Activated CD4-positive, CD25-positive, alpha-beta regulatory T cell (primary cell): ENCODE results near the gene TANC1.

Experiments used
- DNase-seq, 4 experiments: peaks; one replicate each; lab custom pipeline; 2025; lab: John Stamatoyannopoulos, UW

TANC1 gene

GRCh38 chr2:158968396-158969161, at the start of gene TANC1:
TSS of gene TANC1 (plus strand) at chr2:158968640. CDS start at chr2:159065911, 97,271 bp downstream.
- no peak for DNase-seq

DNA sequence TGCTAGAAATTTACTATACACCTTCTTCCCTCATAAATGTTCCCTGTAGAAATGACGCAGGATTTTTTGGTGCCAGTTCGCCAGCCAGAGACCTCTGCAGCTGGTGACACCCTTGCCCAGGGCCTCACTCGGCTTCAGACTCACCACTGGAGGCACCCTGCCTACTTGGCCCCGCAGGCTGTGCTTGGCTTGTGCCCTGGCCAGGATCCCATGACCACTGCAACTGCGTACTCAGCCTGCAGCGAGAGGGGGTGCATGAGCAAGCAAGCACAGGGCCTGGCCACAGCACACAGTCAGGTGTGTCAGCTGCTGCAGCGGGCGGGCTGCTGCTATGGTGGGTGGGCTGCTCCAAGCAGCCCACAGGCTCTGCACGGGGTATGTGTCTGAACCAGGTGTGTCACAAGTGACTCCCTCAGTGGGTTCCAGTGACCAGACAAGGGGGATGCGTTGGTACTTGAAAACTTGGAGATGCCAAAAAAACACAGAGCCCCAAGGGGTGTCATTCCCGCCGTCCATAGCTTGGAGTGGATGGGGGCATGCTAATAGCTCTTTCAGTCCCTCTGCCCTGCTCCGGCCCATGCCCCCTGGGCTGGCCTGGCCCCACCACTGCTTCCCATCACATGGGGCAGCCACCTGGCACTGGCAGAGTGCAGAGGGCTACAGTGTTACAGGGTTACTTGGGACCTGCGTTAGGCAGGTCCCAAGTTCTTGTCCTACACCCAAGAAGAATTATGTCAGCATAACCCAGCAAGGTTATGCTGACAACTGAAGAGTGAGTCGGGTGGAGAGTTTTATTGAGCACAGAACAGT, 46.6 kb upstream of the TANC1 start:
- DNase-seq, result no peak

GRCh38 chr2:158922601-158923000, 45.8 kb upstream of the TANC1 start:
- no peak for DNase-seq

- no peak for DNase-seq
These were observed 45.3 kb upstream of the TANC1 start for GRCh38 chr2:158923180-158923594.

DNA sequence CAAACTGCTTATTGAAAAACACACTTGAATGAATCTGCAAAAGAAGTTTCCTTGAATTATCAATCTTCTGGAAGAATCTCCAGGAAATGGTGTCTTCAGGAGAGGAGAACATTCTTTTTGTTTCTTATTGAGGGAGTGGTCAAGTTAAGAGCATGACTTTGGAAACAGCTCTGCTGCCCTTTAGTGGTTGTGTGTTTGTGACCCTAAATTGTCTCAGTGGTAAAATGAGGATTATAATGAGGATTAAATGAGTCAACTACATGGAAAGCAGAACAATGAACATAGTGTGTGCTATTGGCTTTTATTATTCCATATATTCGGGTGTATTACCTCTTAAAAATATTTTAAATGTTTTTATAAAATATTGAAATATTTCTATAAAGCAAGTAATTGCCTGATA, 44.8 kb upstream of the TANC1 start:
- DNase-seq, result no peak

DNA sequence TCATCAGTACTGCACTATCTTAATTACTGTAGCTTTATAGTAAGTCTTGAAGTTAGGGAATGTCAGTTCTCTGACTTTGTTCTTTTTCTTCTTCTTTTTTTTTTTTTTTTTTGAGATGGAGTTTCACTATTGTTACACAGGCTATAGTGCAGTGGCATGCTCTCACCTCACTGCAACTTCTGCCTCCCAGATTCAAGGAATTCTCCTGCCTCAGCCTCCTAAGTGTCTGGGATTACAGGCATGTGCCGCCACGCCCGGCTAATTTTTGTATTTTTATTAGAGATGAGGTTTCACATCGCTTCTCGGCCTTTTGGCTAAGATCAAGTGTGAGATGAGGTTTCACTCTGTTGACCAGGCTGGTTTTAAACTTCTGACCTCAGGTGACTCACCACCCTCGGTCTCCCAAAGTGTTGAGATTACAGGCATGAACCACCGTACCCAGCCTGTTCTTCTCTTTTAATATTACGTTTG, 41.9 kb upstream of the TANC1 start:
- no peak for DNase-seq

GRCh38 chr2:158928515-158928914, 39.9 kb upstream of the TANC1 start:
- no peak for DNase-seq

GRCh38 chr2:158928965-158929364, 39.5 kb upstream of the TANC1 start:
- DNase-seq, result no peak

GRCh38 chr2:158931572-158931971, 36.9 kb upstream of the TANC1 start:
- DNase-seq, result no peak

DNA sequence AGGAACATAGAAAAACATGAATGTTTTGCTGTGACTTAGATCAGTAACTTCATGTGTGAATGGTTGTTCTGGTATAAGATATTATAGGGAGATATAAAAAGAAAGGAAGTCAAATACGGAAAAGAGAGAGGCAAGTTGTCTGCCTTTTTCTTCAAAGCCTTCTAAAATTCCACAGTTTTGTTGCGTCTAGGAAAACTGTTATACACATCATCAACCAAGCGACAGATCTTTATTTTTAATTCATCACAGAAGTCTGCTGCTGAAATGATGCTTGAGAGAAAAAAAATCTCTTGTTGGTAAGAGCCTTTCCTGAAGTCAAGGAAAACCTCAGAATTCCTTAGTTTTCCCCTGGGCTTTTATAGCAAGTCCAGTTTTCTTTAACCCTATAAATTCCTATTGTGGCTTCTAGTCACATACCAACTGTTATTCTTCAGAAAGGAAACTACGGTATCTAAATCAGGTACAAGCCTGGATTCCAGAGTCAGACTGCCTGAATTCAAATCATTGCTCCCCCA, 36.3 kb upstream of the TANC1 start:
- DNase-seq, result no peak

- no peak for DNase-seq
These were observed 34.3 kb upstream of the TANC1 start for GRCh38 chr2:158934170-158934569.

DNA sequence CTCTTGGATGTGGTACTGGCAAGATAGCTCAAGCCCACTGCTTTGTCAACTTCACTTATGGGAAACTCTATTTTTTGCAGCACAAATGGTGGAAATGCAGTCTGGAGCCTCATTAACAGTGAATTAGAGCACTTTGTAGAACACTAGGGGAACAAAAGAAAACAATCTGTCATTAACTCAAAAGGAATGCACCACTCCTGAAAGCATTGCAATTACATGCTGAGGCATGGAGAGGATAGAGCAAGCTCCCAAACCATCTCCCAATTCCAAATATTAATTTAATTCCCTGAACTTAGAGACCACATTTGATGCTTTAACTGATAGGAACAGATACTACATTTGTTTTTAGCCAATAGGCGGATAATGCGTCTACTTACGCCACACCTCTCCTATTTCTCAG, 32.8 kb upstream of the TANC1 start:
- DNase-seq, result no peak

- DNase-seq, result no peak
These were observed 31.5 kb upstream of the TANC1 start for GRCh38 chr2:158936978-158937377.

GRCh38 chr2:158940356-158940755, 28.1 kb upstream of the TANC1 start:
- DNase-seq, result no peak

- no peak for DNase-seq
These were observed 24.5 kb upstream of the TANC1 start for GRCh38 chr2:158943973-158944372.

DNA sequence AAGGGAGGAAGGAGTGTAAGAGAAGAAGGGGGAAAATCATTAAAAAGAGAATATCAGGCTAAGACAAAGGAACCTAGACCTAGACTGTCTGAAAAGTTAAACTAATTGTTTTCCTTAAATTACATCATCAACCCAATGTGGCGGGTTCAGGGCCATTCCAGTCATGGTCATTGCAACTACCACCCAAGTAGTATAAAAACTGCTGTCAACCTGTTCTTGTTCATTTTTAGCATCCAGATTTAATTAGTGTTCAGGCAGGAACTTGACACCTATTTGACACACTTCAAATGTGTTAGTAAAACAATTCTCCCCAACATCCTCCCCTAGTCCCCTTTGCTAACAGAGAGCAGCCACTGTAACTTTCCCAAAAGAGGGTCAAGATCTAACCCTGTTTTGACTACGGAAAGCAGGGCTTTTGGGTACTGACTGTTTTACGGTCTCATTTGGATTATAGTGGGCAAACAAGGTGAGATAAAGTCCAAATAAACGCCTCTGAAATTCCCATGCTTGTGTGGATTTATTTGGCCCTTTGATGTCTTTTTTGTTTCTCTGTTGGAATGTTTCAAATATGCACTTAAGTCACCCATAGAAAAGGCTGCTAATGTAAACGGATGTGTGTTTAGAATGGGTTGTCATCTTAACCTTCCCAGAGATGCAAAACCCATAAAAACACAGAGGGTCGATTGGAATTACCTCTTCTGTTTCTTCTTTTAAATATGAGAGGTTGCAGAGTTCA, 19.3 kb upstream of the TANC1 start:
- no peak for DNase-seq

GRCh38 chr2:158953454-158953853, 15.0 kb upstream of the TANC1 start:
- DNase-seq, result no peak

DNA sequence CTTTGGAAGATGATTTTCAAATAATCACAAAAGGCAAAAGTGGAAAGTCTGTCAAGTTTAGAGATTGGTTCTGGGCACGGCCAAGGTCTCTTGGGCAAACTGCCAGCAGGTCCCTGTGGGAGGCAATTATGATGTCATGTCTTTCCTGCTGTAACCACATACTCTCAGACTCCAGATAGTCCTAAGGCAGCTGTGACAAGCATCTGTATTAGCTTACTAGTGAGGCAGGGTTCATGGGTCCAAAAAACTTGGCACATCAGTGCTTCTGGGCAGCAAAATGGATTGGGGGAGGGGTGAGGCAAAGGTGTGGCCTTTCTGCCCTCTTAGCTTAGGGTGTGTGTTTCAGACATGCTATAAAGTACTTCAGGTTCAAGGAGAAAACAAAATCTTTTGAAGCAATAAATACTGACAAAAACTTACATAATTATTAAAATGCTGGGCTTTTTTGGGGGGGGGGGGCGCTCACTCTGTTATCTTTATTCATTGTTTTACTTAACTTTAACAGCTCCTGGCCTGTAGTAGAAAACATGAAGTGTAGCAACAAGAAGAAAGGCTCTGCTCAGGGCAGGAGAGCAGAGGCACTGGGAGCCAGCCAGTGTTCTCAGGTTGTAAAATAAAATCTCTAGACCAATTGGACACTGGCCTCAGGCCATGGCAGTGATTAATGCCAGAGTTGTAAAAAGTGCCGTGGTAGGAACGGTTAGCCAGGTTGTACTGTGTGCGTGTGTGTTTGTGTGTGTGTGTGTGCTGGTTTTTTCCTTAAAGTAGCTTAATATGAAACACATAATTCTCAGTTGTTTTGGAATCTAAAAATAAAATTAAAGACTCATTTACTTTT, 14.3 kb upstream of the TANC1 start:
- DNase-seq, result no peak

DNA sequence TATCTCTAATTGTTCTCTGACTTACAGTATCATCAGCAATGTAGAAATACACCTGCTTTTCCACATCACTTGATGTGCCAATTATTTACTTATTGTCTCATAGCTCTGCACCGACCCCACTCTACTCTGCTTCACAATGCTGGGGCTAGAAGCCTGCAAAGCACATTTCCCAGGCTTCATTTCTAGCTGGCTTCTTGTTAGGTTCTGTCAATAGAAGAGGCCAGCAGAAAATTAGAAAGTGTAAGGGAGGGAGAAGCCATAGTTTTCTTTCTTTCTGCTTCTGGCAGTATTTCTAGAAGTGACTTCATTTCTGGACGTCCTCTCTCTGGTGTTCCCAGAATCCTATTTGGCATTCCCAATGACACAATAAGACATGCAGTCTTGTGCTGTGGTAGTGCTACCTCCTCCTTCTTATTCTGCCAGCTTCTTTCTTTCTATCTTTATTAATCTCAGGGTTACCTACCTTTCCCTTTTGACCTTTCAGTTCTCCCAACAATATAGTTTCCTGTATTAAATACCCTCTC, 12.5 kb upstream of the TANC1 start:
- DNase-seq, result no peak

- DNase-seq, result no peak
These were observed 10.1 kb upstream of the TANC1 start for GRCh38 chr2:158958365-158958764.

- DNase-seq, result no peak
These were observed 8.2 kb upstream of the TANC1 start for GRCh38 chr2:158960193-158960592.
